Mucosa of rectum (tissue), 2 donors: ENCODE results near the gene VWA3A.

Source experiments
- H3K27ac ChIP-seq, 2 donors: one replicate each; pipeline ENCODE4 v1.7.0; 2013; ENCODE audit warnings: inconsistent platforms in 2 of 2, low read depth in 2 of 2, low read length in 2 of 2
- H3K27me3 ChIP-seq, 2 donors: one replicate each; pipeline ENCODE4 v1.7.0; 2013; ENCODE audit warnings: low read length in 2 of 2; ENCODE audit not compliant: control insufficient read depth in 2 of 2, insufficient read depth in 2 of 2
- H3K36me3 ChIP-seq, 2 donors: one replicate each; pipeline ENCODE4 v1.7.0; 2013; ENCODE audit warnings: low read length in 2 of 2; ENCODE audit not compliant: control insufficient read depth in 2 of 2, insufficient read depth in 2 of 2
- H3K4me1 ChIP-seq, 2 donors: one replicate each; pipeline ENCODE4 v1.7.0; 2013; ENCODE audit warnings: low read length in 2 of 2, mild to moderate bottlenecking in 1 of 2; ENCODE audit not compliant: control insufficient read depth in 2 of 2, insufficient read depth in 2 of 2
- H3K4me3 ChIP-seq, 2 donors: one replicate each; pipeline ENCODE4 v1.7.0; 2013; ENCODE audit warnings: low read length in 2 of 2
- H3K9ac ChIP-seq, 2 donors: one replicate each; pipeline ENCODE4 v1.7.0; 2013; ENCODE audit warnings: low read length in 2 of 2, low read depth in 1 of 2, mild to moderate bottlenecking in 1 of 2
- H3K9me3 ChIP-seq, 2 donors: one replicate each; pipeline ENCODE4 v1.7.0; 2013; ENCODE audit warnings: low read length in 2 of 2; ENCODE audit not compliant: control insufficient read depth in 2 of 2
- donor health status: healthy.
- donor health status: Normal muscosa, but diverticular disease.

The VWA3A gene

DNA sequence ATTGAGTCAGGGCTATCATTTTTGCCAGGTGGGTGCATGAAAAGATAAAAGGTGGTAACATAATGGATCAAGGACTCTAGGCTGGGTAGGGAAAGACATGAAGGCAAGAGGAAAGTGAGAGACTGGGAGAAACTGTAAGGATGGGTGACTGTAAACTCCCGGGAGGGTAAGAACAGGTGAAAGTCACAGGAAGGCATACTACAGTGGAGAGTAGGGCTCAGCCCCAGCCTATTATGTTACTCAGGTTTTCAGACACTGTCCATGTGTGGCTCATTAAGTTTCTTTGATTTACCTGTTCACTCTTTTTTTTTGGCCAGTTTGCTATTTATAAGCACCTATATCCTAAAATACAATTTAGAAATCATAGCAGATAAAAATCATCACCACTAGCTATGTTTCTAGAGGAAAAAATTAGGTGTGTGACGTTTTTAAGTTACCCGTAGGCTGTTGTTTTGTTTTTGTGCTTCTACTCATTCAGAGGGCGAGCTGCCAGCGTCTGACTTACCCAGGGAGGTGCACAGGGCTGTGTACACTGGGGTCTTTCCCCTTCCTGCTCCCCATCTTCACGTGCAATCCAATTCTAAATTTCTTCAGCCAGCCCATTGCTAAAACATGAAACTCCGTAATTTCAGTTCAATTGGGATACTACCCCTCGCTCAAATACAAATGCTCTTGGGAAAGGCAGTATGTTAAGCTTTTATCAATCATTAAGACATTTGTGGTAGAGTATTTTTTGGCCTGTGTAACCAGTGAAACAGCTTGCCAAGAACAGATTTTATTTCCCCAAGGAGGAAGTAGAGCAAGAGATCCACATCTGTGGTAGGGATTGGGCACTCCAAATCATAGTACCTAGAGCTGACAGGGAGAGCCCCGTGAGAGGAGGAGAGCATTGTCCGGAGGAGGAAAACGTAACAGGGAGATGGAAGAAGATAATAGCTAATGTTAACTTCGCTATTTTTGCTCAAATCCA lies 21.7 kb upstream of the VWA3A start:
- no peak overlapping the region for H3K4me3 ChIP-seq
- H3K36me3 ChIP-seq = no peaks in the 10 kb centered on the region
- H3K4me1 ChIP-seq = no peaks in the 10 kb centered on the region
- no peak overlapping the region for H3K27ac ChIP-seq
- no peaks in the 10 kb centered on the region for H3K27me3 ChIP-seq
- no peak overlapping the region for H3K9ac ChIP-seq
- H3K9me3 ChIP-seq = no peaks in the 10 kb centered on the region

- H3K36me3 ChIP-seq = no peaks in the 10 kb centered on the region
- H3K4me1 ChIP-seq = no peaks in the 10 kb centered on the region
- no peaks in the 10 kb centered on the region for H3K27me3 ChIP-seq
- no peaks in the 10 kb centered on the region for H3K9me3 ChIP-seq
- H3K27ac ChIP-seq = no peak overlapping the region
- H3K4me3 ChIP-seq = no peak overlapping the region
- no peak overlapping the region for H3K9ac ChIP-seq
Observed at GRCh38 chr16:22071331-22071910, 20.9 kb upstream of the VWA3A start.

GRCh38 chr16:22073350-22073749 lies 19.0 kb upstream of the VWA3A start:
- H3K27ac ChIP-seq = no peak overlapping the region
- no peak overlapping the region for H3K9ac ChIP-seq
- no peaks in the 10 kb centered on the region for H3K4me1 ChIP-seq
- no peaks in the 10 kb centered on the region for H3K27me3 ChIP-seq
- H3K36me3 ChIP-seq = no peaks in the 10 kb centered on the region
- no peak overlapping the region for H3K4me3 ChIP-seq
- no peaks in the 10 kb centered on the region for H3K9me3 ChIP-seq

- Histone ChIP-seq H3K27me3 (no peaks in the 10 kb centered on the region), H3K4me1 (no peaks in the 10 kb centered on the region), H3K4me3 (no peak overlapping the region), H3K9ac (no peak overlapping the region), H3K9me3 (no peaks in the 10 kb centered on the region), H3K36me3 (no peaks in the 10 kb centered on the region), H3K27ac (no peak overlapping the region)
Observed at GRCh38 chr16:22075043-22075757, 17.1 kb upstream of the VWA3A start.

- Histone ChIP-seq H3K9ac (no peak overlapping the region), H3K4me3 (no peak overlapping the region), H3K27ac (no peak overlapping the region), H3K9me3 (no peaks in the 10 kb centered on the region), H3K36me3 (no peaks in the 10 kb centered on the region), H3K4me1 (no peaks in the 10 kb centered on the region), H3K27me3 (no peaks in the 10 kb centered on the region)
Observed at GRCh38 chr16:22075776-22076175, 16.6 kb upstream of the VWA3A start.

- Histone ChIP-seq H3K27me3 (no peaks in the 10 kb centered on the region), H3K9ac (no peak overlapping the region), H3K4me1 (no peaks in the 10 kb centered on the region), H3K4me3 (no peak overlapping the region), H3K36me3 (no peaks in the 10 kb centered on the region), H3K9me3 (no peaks in the 10 kb centered on the region), H3K27ac (no peak overlapping the region)
Observed at GRCh38 chr16:22077700-22078313, 14.5 kb upstream of the VWA3A start.

- Histone ChIP-seq H3K27ac (no peak overlapping the region), H3K36me3 (no peaks in the 10 kb centered on the region), H3K9ac (no peak overlapping the region), H3K4me3 (no peak overlapping the region), H3K4me1 (no peaks in the 10 kb centered on the region), H3K27me3 (no peaks in the 10 kb centered on the region), H3K9me3 (no peaks in the 10 kb centered on the region)
Observed at GRCh38 chr16:22078656-22079055, 13.7 kb upstream of the VWA3A start.

DNA sequence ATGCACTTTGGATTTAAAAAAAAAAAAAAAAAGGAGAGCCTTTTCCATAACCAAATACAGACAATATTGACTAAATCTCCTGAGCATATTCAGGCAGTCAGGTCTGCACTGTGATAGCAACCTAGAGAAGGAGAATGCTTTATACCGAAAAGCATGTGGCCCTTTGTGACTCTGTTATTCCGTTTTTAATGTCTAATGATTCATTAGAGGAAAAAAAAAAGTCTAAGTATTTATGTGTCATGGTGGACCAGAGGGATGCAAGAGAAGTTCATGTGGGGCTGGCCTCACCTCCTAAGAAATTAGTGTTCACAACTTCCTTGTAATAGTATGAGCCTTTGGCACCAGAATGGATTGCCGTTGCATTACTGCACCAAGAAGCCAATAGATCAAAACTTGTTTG lies 11.3 kb upstream of the VWA3A start:
- no peak overlapping the region for H3K9ac ChIP-seq
- peaks cover 0 to 4% of the 10 kb centered on the region in 2 donors for H3K36me3 ChIP-seq
- no peaks in the 10 kb centered on the region for H3K9me3 ChIP-seq
- no peak overlapping the region for H3K27ac ChIP-seq
- H3K4me1 ChIP-seq = no peaks in the 10 kb centered on the region
- no peak overlapping the region for H3K4me3 ChIP-seq
- H3K27me3 ChIP-seq = no peaks in the 10 kb centered on the region

- Histone ChIP-seq H3K9me3 (no peaks in the 10 kb centered on the region), H3K4me3 (no peak overlapping the region), H3K4me1 (no peaks in the 10 kb centered on the region)
Observed at GRCh38 chr16:22086440-22086839, 5.9 kb upstream of the VWA3A start.

DNA sequence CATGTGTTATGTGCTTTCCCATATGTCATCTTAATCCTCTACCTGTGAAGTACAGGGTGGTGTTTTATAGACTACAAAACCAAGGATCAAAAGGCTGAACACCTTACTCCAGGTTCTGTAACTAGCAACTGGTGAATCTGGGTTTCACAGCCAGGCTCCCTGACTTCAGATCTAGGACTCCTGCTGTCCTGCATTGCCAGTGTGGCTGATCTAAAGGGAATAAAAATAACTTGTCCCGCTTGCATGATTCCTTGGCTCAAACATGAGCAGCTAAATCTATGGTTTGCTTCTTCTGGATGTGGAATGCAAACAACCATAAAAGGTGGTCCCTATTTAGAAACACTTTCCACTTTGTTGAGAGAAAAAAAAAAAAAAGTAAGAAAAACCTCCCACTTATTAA lies 3.7 kb upstream of the VWA3A start:
- peaks cover 0 to 8% of the 10 kb centered on the region in 2 donors for H3K36me3 ChIP-seq

More at GRCh38 chr16:22086440-22086839, 5.9 kb upstream of the VWA3A start:
- Histone ChIP-seq H3K9ac (no peak overlapping the region), H3K27ac (no peak overlapping the region), H3K36me3 (peaks cover 0 to 8% of the 10 kb centered on the region in 2 donors), H3K27me3 (no peaks in the 10 kb centered on the region)

More for the DNA sequence above, 3.7 kb upstream of the VWA3A start:
- Histone ChIP-seq H3K4me3 (no peak overlapping the region), H3K9ac (no peak overlapping the region), H3K27me3 (no peaks in the 10 kb centered on the region), H3K27ac (no peak overlapping the region), H3K9me3 (no peaks in the 10 kb centered on the region), H3K4me1 (no peaks in the 10 kb centered on the region)
